Measurements from ENCODE around the gene BABAM2. TPM values are rescaled to one million over a fixed set of nuclear protein-coding genes. Genes with fewer than 3 reads are reported as not detected.

The BABAM2 gene
- total and polyA plus RNA-seq, 9 of the 15 experiments (the other 6 are each of a cell fraction or from before 2014, with no cell fraction given), result 10.9 to 37.4 (median 25.6) TPM

- ATAC-seq (no peak), FAIRE-seq (no peak), DNase-seq (ENCODE audit: extremely low read depth in 1 of 4, low spot score in 3 of 4) (no peak)
- H2AFZ ChIP-seq (ENCODE audit: low read depth, low read length), result no peak overlapping the region
- intact Hi-C loops (cut with micrococcal nuclease), result no loop called here
- no peak overlapping the region for H3K4me2 ChIP-seq (ENCODE audit: insufficient read depth, low read length)
- no peak overlapping the region for H3K9ac ChIP-seq (ENCODE audit: insufficient read depth in 1 of 2, low read depth in 2 of 2, low read length in 2 of 2)
- peaks cover 10 to 17% of the 10 kb centered on the region in 2 experiments; a peak in 3 of 5 replicates for H3K4me1 ChIP-seq (replicated peaks in 1 of 2; ENCODE audit: control insufficient read depth in 2 of 2, insufficient read depth in 2 of 2, low read length in 2 of 2)
- TF ChIP-seq DDX20 (tag; IDR thresholded peaks at IDR 0.05; ENCODE audit: low read depth) (no peak), SPI1 (IDR thresholded peaks at IDR 0.05; ENCODE audit: borderline replicate concordance, low read depth, low read length) (no peak), SIN3B (IDR thresholded peaks at IDR 0.05; ENCODE audit: low read depth) (no peak), IRF1 (CRISPR knock-in tag; IDR thresholded peaks at IDR 0.05; ENCODE audit: borderline replicate concordance) (no peak), ELK3 (CRISPR knock-in tag; IDR thresholded peaks at IDR 0.05) (no peak), CHD4 (IDR thresholded peaks at IDR 0.05; ENCODE audit: insufficient read depth, insufficient replicate concordance, low read depth, low read length, poor library complexity, severe bottlenecking) (no peak)
- H3K27me3 ChIP-seq (ENCODE audit: control insufficient read depth in 2 of 2, insufficient read depth in 2 of 2, low read length in 2 of 2), result no peaks in the 10 kb centered on the region
- no peak overlapping the region for H3K4me3 ChIP-seq
- POLR2A ChIA-PET, result interaction anchor here (0.7 kb wide), 1 partner anchor 12 kb away, joined by 4 read pairs; no protein-coding TSS in a partner anchor
- BruUV-seq (replicated peaks), result no TSS peak
- no peaks in the 10 kb centered on the region for H4K20me1 ChIP-seq (replicated peaks; ENCODE audit: control insufficient read depth, insufficient read depth, low read length)
- CTCF ChIA-PET (ENCODE audit: low intra/inter-chr PET ratio), result no interaction called here
- H3K9me1 ChIP-seq (ENCODE audit: control insufficient read depth, insufficient read depth, low read length), result no peaks in the 10 kb centered on the region
- 62% methylated on average over 5 of the region's 5 CpGs for WGBS (ENCODE audit: insufficient coverage, low coverage, missing lambda C conversion rate)
- in situ Hi-C loops (cut with MboI), result no loop called here
- no peaks in the 10 kb centered on the region for H3K9me3 ChIP-seq (replicated peaks; ENCODE audit: control insufficient read depth, insufficient read depth, low read depth, low read length)
- H3K27ac ChIP-seq (ENCODE audit: extremely low read depth, low read depth, low read length), result no peak overlapping the region
- no peaks in the 10 kb centered on the region for H3K36me3 ChIP-seq (ENCODE audit: control insufficient read depth, insufficient read depth, low read length)
- no peaks in the 10 kb centered on the region for H3K79me2 ChIP-seq (ENCODE audit: control insufficient read depth, insufficient read depth, low read length)
Observed at GRCh38 chr2:28322051-28322450, 431.5 kb downstream of the BABAM2 start.
